NCI-H2171 (cell line): ENCODE data around the gene SHISA7.

Source experiments
- DNase-seq: peaks from one replicate; lab custom pipeline; 2025; lab: John Stamatoyannopoulos, UW

SHISA7 gene

GRCh38 chr19:55387736-55388497 is 55.2 kb downstream of the SHISA7 start:
- no peak for DNase-seq

DNA sequence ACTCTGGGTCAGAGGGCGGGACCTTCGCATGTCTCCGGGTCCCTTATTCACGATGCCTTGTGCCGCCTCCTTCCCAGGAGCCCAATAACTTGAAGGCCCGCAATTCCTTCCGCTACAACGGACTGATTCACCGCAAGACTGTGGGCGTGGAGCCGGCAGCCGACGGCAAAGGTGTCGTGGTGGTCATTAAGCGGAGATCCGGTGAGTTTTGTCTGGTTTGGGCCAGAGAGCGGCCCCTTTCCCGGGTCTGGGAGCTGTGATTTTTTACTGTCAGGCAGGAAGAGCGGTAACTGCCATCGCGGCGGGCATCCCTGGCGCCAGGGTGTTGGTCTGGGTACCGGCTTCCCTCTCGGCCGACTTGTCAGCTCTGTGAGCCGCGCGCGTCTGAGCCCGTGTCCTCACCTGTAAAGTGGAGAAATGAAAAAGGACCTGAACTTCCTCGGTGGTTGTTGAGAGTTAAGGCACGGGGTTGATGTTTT is 56.6 kb downstream of the SHISA7 start:
- DNase-seq = no peak

GRCh38 chr19:55385724-55386492 is 57.2 kb downstream of the SHISA7 start, which contains the start of gene RPL28:
Gene RPL28 (plus strand): TSS chr19:55385932. CDS start chr19:55386358, 426 bp downstream.
- DNase-seq = peak; percentile 97

DNA sequence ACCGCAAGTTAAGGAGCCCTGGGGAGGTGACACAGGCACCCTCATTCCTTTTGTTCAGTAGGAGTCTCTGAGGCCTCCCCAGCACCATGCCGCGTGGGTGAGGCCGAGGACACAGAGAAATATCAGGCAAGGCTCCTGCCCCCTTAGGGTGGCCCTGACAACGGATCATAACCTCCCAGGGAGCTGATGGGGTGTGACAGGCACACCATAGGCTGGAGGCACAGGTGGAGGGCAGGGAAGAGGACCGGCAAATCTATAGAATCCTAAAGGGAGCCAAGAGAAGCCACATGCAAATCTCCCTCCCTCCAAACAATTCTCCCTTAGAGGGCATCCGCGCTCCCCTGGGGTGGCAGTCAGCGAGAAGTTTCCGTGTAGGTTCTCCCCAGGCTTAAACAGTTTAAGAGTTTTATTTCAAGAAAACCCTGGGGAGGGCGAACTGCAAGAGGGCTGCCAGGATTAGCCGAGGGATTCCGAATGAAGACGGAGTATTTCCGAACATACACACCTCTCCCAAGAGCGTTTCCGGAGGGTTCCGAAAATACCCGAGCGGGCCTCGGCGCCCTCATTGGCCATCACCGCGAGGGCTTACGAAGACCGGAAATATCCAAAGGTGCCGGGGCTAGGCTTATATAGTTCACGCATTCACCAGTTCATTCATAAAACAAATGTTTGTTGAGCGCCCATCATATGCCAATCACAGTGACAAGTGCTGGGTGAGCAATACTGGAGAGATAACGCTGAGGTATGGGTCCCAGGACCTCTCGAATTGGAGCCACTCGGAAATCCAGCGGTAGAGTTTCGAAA is 58.0 kb downstream of the SHISA7 start:
- peak; percentile 93 for DNase-seq

DNA sequence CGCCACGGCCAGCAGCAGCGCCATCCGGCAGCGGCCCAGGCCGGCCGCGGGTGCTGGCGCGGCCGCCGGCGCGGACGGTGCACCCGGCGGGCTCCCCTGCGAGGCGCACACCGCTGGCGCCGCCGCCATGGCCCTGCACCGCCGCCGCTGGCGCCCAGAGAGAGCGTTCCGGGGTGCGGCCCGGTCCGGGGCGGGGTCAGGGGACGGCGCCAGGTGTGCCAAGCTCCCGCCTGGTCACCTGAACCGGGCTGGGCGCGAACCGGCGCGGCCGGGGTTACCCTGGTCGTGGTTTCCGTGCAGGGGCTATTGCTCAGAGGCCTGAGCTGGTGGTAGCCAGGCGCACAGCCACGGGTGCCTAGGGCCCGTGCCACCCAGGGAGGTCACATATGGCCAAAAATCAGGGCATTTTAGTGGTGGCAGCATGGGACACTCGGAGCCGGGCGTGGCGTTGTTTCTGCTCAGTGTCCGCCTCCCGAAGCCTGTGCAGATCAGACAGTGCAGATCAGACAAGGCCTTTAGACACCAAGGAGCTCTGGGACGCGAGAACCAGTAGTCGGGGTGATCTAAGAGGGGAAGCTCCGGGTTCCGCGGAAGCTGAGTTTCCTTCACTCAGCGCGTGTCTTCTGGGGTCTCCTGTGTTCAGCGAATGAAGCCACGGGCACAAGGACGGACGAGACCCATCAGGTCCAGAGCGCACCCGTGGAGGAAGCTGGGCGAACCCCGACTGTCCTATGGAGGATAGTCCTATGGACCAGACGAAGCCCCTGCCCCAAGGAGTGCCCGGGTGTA is 58.8 kb downstream of the SHISA7 start, which contains the start of gene TMEM238:
TSS of gene TMEM238 (minus strand) at position 162 of the 789 bp plus-strand sequence. CDS start at position 129, 33 bp downstream.
- no peak for DNase-seq

GRCh38 chr19:55383279-55384130 is 59.6 kb downstream of the SHISA7 start:
- DNase-seq = peak; percentile 72

GRCh38 chr19:55382522-55383054 is 60.5 kb downstream of the SHISA7 start:
- no peak for DNase-seq

DNA sequence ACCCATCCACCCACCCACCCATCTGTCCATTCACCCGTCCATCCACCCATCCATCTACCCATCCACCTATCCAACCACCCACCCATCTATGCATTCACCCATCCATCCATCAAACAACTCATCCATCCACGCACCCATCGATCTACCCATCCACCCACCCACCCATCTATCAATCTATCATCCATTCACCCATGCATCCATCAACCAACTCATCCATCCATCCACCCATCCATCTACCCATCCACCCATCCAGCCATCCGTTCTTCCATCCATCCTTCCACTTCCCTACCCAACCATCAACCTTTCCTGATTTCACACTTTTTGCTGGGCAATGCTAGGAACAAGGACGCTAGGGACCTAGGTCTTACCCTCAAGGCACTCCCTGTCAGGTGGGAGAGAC is 61.1 kb downstream of the SHISA7 start:
- no peak for DNase-seq

- no peak for DNase-seq
Measured at GRCh38 chr19:55379174-55379573, 63.9 kb downstream of the SHISA7 start.
